ENCODE measurements around the gene TMA7B. TPM values are rescaled to one million over a fixed set of nuclear protein-coding genes. Genes with fewer than 3 reads are reported as not detected.

The TMA7B gene
- total and polyA plus RNA-seq, 7 donors, result 0.41 TPM; not detected in 6

GRCh38 chr22:39936523-39937145 lies 23.6 kb upstream of the TMA7B start:
- TF ChIP-seq POLR2A (IDR thresholded peaks at IDR 0.05), result no peak
- TF ChIP-seq, protein P1, sequence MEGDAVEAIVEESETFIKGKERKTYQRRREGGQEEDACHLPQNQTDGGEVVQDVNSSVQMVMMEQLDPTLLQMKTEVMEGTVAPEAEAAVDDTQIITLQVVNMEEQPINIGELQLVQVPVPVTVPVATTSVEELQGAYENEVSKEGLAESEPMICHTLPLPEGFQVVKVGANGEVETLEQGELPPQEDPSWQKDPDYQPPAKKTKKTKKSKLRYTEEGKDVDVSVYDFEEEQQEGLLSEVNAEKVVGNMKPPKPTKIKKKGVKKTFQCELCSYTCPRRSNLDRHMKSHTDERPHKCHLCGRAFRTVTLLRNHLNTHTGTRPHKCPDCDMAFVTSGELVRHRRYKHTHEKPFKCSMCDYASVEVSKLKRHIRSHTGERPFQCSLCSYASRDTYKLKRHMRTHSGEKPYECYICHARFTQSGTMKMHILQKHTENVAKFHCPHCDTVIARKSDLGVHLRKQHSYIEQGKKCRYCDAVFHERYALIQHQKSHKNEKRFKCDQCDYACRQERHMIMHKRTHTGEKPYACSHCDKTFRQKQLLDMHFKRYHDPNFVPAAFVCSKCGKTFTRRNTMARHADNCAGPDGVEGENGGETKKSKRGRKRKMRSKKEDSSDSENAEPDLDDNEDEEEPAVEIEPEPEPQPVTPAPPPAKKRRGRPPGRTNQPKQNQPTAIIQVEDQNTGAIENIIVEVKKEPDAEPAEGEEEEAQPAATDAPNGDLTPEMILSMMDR (IDR thresholded peaks at IDR 0.05), result no peak
- TF ChIP-seq EP300 (IDR thresholded peaks at IDR 0.05), result no peak
- TF ChIP-seq POLR2AphosphoS5 (IDR thresholded peaks at IDR 0.05), result no peak

GRCh38 chr22:39937906-39938305 lies 22.3 kb upstream of the TMA7B start:
- H3K9me3 ChIP-seq, result no peaks in the 10 kb centered on the region
- no peaks in the 10 kb centered on the region for H3K4me1 ChIP-seq
- intact Hi-C loops (cut with DNase I), result no loop called here
- no peaks in the 10 kb centered on the region for H3K36me3 ChIP-seq
- no peak overlapping the region for H3K27ac ChIP-seq
- H3K27me3 ChIP-seq, result peaks cover 0 to 22% (median 8%) of the 10 kb centered on the region in 3 donors
- DNase-seq, result no peak
- H3K4me3 ChIP-seq, result no peak overlapping the region
- 59 to 62% methylated on average over 3 of the region's 3 CpGs for WGBS, 2 donors
- TF ChIP-seq POLR2A (IDR thresholded peaks at IDR 0.05), result no peak
- TF ChIP-seq, protein P1 (IDR thresholded peaks at IDR 0.05), result no peak
- no peak for TF ChIP-seq EP300 (IDR thresholded peaks at IDR 0.05)
- no peak for TF ChIP-seq POLR2AphosphoS5 (IDR thresholded peaks at IDR 0.05)

More at GRCh38 chr22:39936523-39937145, 23.6 kb upstream of the TMA7B start:
- no peak overlapping the region for H3K27ac ChIP-seq
- H3K27me3 ChIP-seq, result peaks cover 0 to 33% (median 13%) of the 10 kb centered on the region in 3 donors
- H3K4me3 ChIP-seq, result no peak overlapping the region
- intact Hi-C loops (cut with DNase I), result no loop called here
- 58 to 81% methylated on average over 6 of the region's 6 CpGs for WGBS, 2 donors
- no peaks in the 10 kb centered on the region for H3K9me3 ChIP-seq
- DNase-seq, result no peak
- H3K4me1 ChIP-seq, result no peaks in the 10 kb centered on the region
- no peaks in the 10 kb centered on the region for H3K36me3 ChIP-seq

DNA sequence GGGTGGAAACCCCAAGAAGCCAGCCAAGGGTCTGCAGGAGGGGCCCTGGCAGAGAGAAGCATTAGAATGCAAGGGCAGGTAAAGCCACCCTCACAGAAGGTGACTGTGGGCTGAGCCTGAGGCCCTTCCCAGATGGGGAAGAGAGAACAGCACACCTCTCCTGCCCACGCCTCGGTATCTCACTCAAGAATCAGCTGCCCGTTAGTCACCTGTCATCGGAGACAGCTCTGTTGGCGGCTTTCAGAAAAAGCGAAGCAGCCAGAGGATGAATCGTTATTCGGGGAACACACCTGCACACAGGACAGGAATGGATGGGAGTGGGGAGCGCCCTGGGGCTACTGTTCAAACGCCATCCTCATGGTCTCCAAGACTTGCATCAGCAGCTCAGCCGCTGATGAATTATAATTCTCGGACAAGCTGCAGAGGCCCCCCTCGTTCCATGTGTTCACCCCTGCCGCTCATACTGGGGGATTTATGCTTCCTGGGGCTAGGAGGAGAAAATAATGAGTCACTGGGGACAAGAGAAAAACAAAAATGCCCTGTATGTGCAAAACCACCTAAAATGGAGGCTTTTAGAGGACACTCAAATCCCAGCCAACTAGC lies 21.6 kb upstream of the TMA7B start:
- intact Hi-C loops (cut with DNase I), result no loop called here
- Histone ChIP-seq H3K27me3 (peaks cover 0 to 15% (median under 1%) of the 10 kb centered on the region in 3 donors), H3K9me3 (no peaks in the 10 kb centered on the region), H3K27ac (no peak overlapping the region), H3K4me1 (no peaks in the 10 kb centered on the region), H3K4me3 (no peak overlapping the region), H3K36me3 (no peaks in the 10 kb centered on the region)
- WGBS, 2 donors, result 88 to 90% methylated on average over 14 of the region's 14 CpGs
- TF ChIP-seq POLR2A (IDR thresholded peaks at IDR 0.05) (no peak), EP300 (IDR thresholded peaks at IDR 0.05) (no peak)
- TF ChIP-seq, protein P1 (IDR thresholded peaks at IDR 0.05), result no peak
- no peak for DNase-seq

GRCh38 chr22:39939830-39940229 lies 20.4 kb upstream of the TMA7B start:
- no peak overlapping the region for H3K27ac ChIP-seq
- no peaks in the 10 kb centered on the region for H3K9me3 ChIP-seq
- TF ChIP-seq, protein P1 (IDR thresholded peaks at IDR 0.05), result no peak
- TF ChIP-seq EP300 (IDR thresholded peaks at IDR 0.05), result no peak
- TF ChIP-seq POLR2A (IDR thresholded peaks at IDR 0.05), result no peak
- TF ChIP-seq POLR2AphosphoS5 (IDR thresholded peaks at IDR 0.05), result no peak
- intact Hi-C loops (cut with DNase I), result no loop called here
- WGBS, 2 donors, result 87 to 99% methylated on average over 3 of the region's 3 CpGs
- peaks cover 0 to 9% (median 0%) of the 10 kb centered on the region in 3 donors for H3K27me3 ChIP-seq
- H3K36me3 ChIP-seq, result no peaks in the 10 kb centered on the region
- no peak overlapping the region for H3K4me3 ChIP-seq
- no peaks in the 10 kb centered on the region for H3K4me1 ChIP-seq
- no peak for DNase-seq
